Measurements from ENCODE around the gene SSPN.

GRCh38 chr12:26293612-26294011, 98.2 kb downstream of the SSPN start:
- TF ChIP-seq CTCF (conservative IDR thresholded peaks at IDR 0.05) (no peak), ZFX (IDR thresholded peaks at IDR 0.05) (no peak)
